BLaER1 treated with 17β-estradiol and CSF1 and Interleukin-3, amounts not matched to agents 10 nM and 100 nM (cell line): ENCODE results near the gene CTH.
"Not testable (repeated sequence)": the region's sequence is repeated elsewhere in the genome, so short reads cannot be mapped to it uniquely, and the experiment has no call there.

Experiments
- H3K27ac ChIP-seq, 11 experiments: shearing (Covaris generic); formaldehyde crosslinking; 2 replicates each; pipeline ENCODE4 v1.8.1; 2022
- H3K27me3 ChIP-seq, 11 experiments: shearing (Covaris generic); formaldehyde crosslinking; 2 replicates each; pipeline ENCODE4 v1.8.1; 2022
- H3K36me3 ChIP-seq, 11 experiments: shearing (Covaris generic); formaldehyde crosslinking; 2 replicates each; pipeline ENCODE4 v1.8.1; 2022
- H3K4me1 ChIP-seq, 10 experiments: shearing (Covaris generic); formaldehyde crosslinking; 2 replicates each; pipeline ENCODE4 v1.8.1; 2022
- H3K4me2 ChIP-seq, 11 experiments: shearing (Covaris generic); formaldehyde crosslinking; 2 replicates each; pipeline ENCODE4 v1.8.1; 2022
- H3K4me3 ChIP-seq, 10 experiments: shearing (Covaris generic); formaldehyde crosslinking; 2 replicates each; pipeline ENCODE4 v1.8.1; 2022
- H3K9ac ChIP-seq, 11 experiments: shearing (Covaris generic); formaldehyde crosslinking; 2 replicates each; pipeline ENCODE4 v1.8.1; 2022
- H3K9me3 ChIP-seq, 11 experiments: shearing (Covaris generic); formaldehyde crosslinking; replicated peaks in 1 of 11; 2 replicates each; pipeline ENCODE4 v1.8.1; 2022
- H4K20me1 ChIP-seq, 11 experiments: shearing (Covaris generic); formaldehyde crosslinking; 2 replicates each; pipeline ENCODE4 v1.8.1; 2022
- Cebpa-rat ChIP-seq, 11 experiments: shearing (Covaris generic); IDR thresholded peaks; 2 replicates each; pipeline ENCODE4 v1.8.1; 2022

Gene CTH

GRCh38 chr1:70400335-70400734 is 10.7 kb upstream of the CTH start:
- Histone ChIP-seq H3K9me3 (no peaks in the 10 kb centered on the region), H3K4me3 (no peak overlapping the region), H3K27ac (no peak overlapping the region), H3K9ac (no peak overlapping the region), H4K20me1 (no peaks in the 10 kb centered on the region), H3K4me1 (no peaks in the 10 kb centered on the region), H3K36me3 (no peaks in the 10 kb centered on the region), H3K4me2 (no peak overlapping the region), H3K27me3 (no peaks in the 10 kb centered on the region)
- no peak for TF ChIP-seq Cebpa-rat (IDR thresholded peaks at IDR 0.05)

- Histone ChIP-seq H3K9me3 (no peaks in the 10 kb centered on the region), H3K27me3 (no peaks in the 10 kb centered on the region), H3K4me1 (no peaks in the 10 kb centered on the region), H3K4me2 (no peak overlapping the region), H3K9ac (no peak overlapping the region), H3K36me3 (no peaks in the 10 kb centered on the region), H3K27ac (no peak overlapping the region), H4K20me1 (no peaks in the 10 kb centered on the region), H3K4me3 (no peak overlapping the region)
- TF ChIP-seq Cebpa-rat (IDR thresholded peaks at IDR 0.05): no peak
Measured at GRCh38 chr1:70401974-70402373, 9.1 kb upstream of the CTH start.

- no peaks in the 10 kb centered on the region for H3K9me3 ChIP-seq
- no peak overlapping the region for H3K4me3 ChIP-seq
- H3K36me3 ChIP-seq: no peaks in the 10 kb centered on the region
- no peak overlapping the region for H3K27ac ChIP-seq
- no peak overlapping the region for H3K9ac ChIP-seq
- no peaks in the 10 kb centered on the region for H4K20me1 ChIP-seq
- H3K4me2 ChIP-seq: no peak overlapping the region
- no peaks in the 10 kb centered on the region for H3K27me3 ChIP-seq
- H3K4me1 ChIP-seq: no peaks in the 10 kb centered on the region
- no peak for TF ChIP-seq Cebpa-rat (IDR thresholded peaks at IDR 0.05)
Measured at GRCh38 chr1:70403759-70404158, 7.3 kb upstream of the CTH start.

GRCh38 chr1:70405780-70406416 is 5.2 kb upstream of the CTH start:
- H3K9me3 ChIP-seq: no peaks in the 10 kb centered on the region
- no peaks in the 10 kb centered on the region for H4K20me1 ChIP-seq
- no peak overlapping the region for H3K27ac ChIP-seq
- H3K36me3 ChIP-seq: no peaks in the 10 kb centered on the region
- no peak for TF ChIP-seq Cebpa-rat (IDR thresholded peaks at IDR 0.05)
- H3K4me1 ChIP-seq: peaks cover 5 to 7% (median 6%) of the 10 kb centered on the region in 10 experiments
- no peak overlapping the region for H3K4me2 ChIP-seq
- H3K27me3 ChIP-seq: no peaks in the 10 kb centered on the region
- H3K4me3 ChIP-seq: no peak overlapping the region
- no peak overlapping the region for H3K9ac ChIP-seq

- TF ChIP-seq Cebpa-rat (IDR thresholded peaks at IDR 0.05): no peak
- Histone ChIP-seq H4K20me1 (no peaks in the 10 kb centered on the region), H3K4me2 (no peak overlapping the region), H3K27ac (no peak overlapping the region), H3K27me3 (no peaks in the 10 kb centered on the region; a peak in 1 of 22 replicates), H3K9ac (no peak overlapping the region), H3K4me3 (no peak overlapping the region), H3K4me1 (peaks cover 5 to 24% (median 15%) of the 10 kb centered on the region in 10 experiments), H3K9me3 (no peaks in the 10 kb centered on the region), H3K36me3 (no peaks in the 10 kb centered on the region)
Measured at GRCh38 chr1:70409136-70409535, 1.9 kb upstream of the CTH start.

GRCh38 chr1:70411360-70411844 is 334 bp downstream of the CTH start:
- Histone ChIP-seq H3K4me2 (peak overlapping the region; percentile 86 to 98 (median 93)), H3K4me1 (peaks cover 5 to 24% (median 15%) of the 10 kb centered on the region in 10 experiments), H3K4me3 (peak overlapping the region; percentile 63 to 78 (median 74)), H4K20me1 (no peaks in the 10 kb centered on the region), H3K36me3 (no peaks in the 10 kb centered on the region), H3K27me3 (no peaks in the 10 kb centered on the region; a peak in 1 of 22 replicates), H3K9me3 (no peaks in the 10 kb centered on the region), H3K27ac (peak overlapping the region in 9 of 11 experiments; percentile 41 to 86 (median 71); a peak in 14 of 22 replicates), H3K9ac (peak overlapping the region; percentile 70 to 85 (median 78))
- TF ChIP-seq Cebpa-rat (IDR thresholded peaks at IDR 0.05): no peak

GRCh38 chr1:70415882-70416281 is 4.8 kb downstream of the CTH start:
- no peak overlapping the region for H3K4me3 ChIP-seq
- no peak overlapping the region for H3K4me2 ChIP-seq
- no peak for TF ChIP-seq Cebpa-rat (IDR thresholded peaks at IDR 0.05)
- no peaks in the 10 kb centered on the region; a peak in 1 of 22 replicates for H3K27me3 ChIP-seq
- no peaks in the 10 kb centered on the region for H3K9me3 ChIP-seq
- peaks cover 0 to 5% (median 0%) of the 10 kb centered on the region in 11 experiments; a peak in 3 of 22 replicates for H3K36me3 ChIP-seq
- no peak overlapping the region for H3K27ac ChIP-seq
- H3K4me1 ChIP-seq: peaks cover 0 to 17% (median 8%) of the 10 kb centered on the region in 10 experiments; a peak in 10 of 20 replicates
- H4K20me1 ChIP-seq: no peaks in the 10 kb centered on the region
- no peak overlapping the region for H3K9ac ChIP-seq

GRCh38 chr1:70418973-70419734 is 8.1 kb downstream of the CTH start:
- H3K4me1 ChIP-seq, H3K36me3 ChIP-seq, H3K27me3 ChIP-seq, H3K9me3 ChIP-seq, H3K27ac ChIP-seq, H3K4me2 ChIP-seq, H3K4me3 ChIP-seq, H4K20me1 ChIP-seq, H3K9ac ChIP-seq: not testable (repeated sequence)

- Histone ChIP-seq H4K20me1 (no peaks in the 10 kb centered on the region), H3K4me1 (no peaks in the 10 kb centered on the region), H3K4me2 (no peak overlapping the region), H3K27ac (no peak overlapping the region), H3K9me3 (no peaks in the 10 kb centered on the region), H3K9ac (no peak overlapping the region), H3K27me3 (no peaks in the 10 kb centered on the region), H3K4me3 (no peak overlapping the region), H3K36me3 (peaks cover 0 to 5% (median 0%) of the 10 kb centered on the region in 11 experiments; a peak in 3 of 22 replicates)
- TF ChIP-seq Cebpa-rat (IDR thresholded peaks at IDR 0.05): no peak
Measured at GRCh38 chr1:70420320-70420719, 9.3 kb downstream of the CTH start.
